HG02642 (cell line): ENCODE measurements around the gene FYN.

Experiments used
- ATAC-seq: cut with Tn5 transposase; IDR thresholded peaks from one replicate; pipeline ENCODE4 v1.9.1; 2021; ENCODE audit warnings: mild to moderate bottlenecking; ENCODE audit not compliant: unreplicated experiment, poor library complexity

Gene FYN

GRCh38 chr6:111718326-111718725 lies 154.9 kb downstream of the FYN start:
- ATAC-seq = no peak

GRCh38 chr6:111717621-111718020 lies 155.6 kb downstream of the FYN start:
- ATAC-seq = no peak

- ATAC-seq = no peak
Measured at GRCh38 chr6:111716325-111716724, 156.9 kb downstream of the FYN start.

GRCh38 chr6:111715321-111715720 lies 157.9 kb downstream of the FYN start:
- no peak for ATAC-seq

- ATAC-seq = no peak
Measured at GRCh38 chr6:111714416-111715270, 158.6 kb downstream of the FYN start.

GRCh38 chr6:111713811-111714210 lies 159.4 kb downstream of the FYN start:
- no peak for ATAC-seq

- ATAC-seq = no peak
Measured at GRCh38 chr6:111713236-111713635, 160.0 kb downstream of the FYN start.

GRCh38 chr6:111711984-111712752 lies 161.1 kb downstream of the FYN start:
- no peak for ATAC-seq

GRCh38 chr6:111711476-111711875 lies 161.8 kb downstream of the FYN start:
- no peak for ATAC-seq

GRCh38 chr6:111710911-111711310 lies 162.3 kb downstream of the FYN start:
- ATAC-seq = no peak

GRCh38 chr6:111710439-111710838 lies 162.8 kb downstream of the FYN start:
- no peak for ATAC-seq

- ATAC-seq = peak; percentile 83
Measured at GRCh38 chr6:111709615-111710398, 163.4 kb downstream of the FYN start.

GRCh38 chr6:111709201-111709600 lies 164.1 kb downstream of the FYN start:
- ATAC-seq = no peak

GRCh38 chr6:111707773-111708172 lies 165.5 kb downstream of the FYN start:
- no peak for ATAC-seq

GRCh38 chr6:111706841-111707391 lies 166.3 kb downstream of the FYN start:
- no peak for ATAC-seq

GRCh38 chr6:111703723-111704122 lies 169.5 kb downstream of the FYN start:
- ATAC-seq = no peak

GRCh38 chr6:111702268-111702667 lies 171.0 kb downstream of the FYN start:
- ATAC-seq = no peak

GRCh38 chr6:111701146-111701545 lies 172.1 kb downstream of the FYN start:
- no peak for ATAC-seq

GRCh38 chr6:111700135-111700690 lies 173.0 kb downstream of the FYN start:
- no peak for ATAC-seq

- ATAC-seq = no peak
Measured at GRCh38 chr6:111699123-111699522, 174.1 kb downstream of the FYN start.
